ENCODE results near the gene TTC38.
A peak's percentile ranks its signal among the peaks of the same experiment; 100 is the strongest.

Gene TTC38

GRCh38 chr22:46267431-46268279 is at the start of gene TTC38:
TSS of gene TTC38 (plus strand) at chr22:46268008. CDS start at chr22:46268040, 32 bp downstream.
- peak; percentile 83 for DNase-seq (ENCODE audit: low read depth)

GRCh38 chr22:46219636-46220035 is 48.2 kb upstream of the TTC38 start:
- no peak for DNase-seq (ENCODE audit: low read depth)

- no peak for DNase-seq (ENCODE audit: low read depth)
Observed at GRCh38 chr22:46220921-46221320, 46.9 kb upstream of the TTC38 start.

GRCh38 chr22:46224044-46224897 is 43.5 kb upstream of the TTC38 start:
- DNase-seq (ENCODE audit: low read depth): no peak

- no peak for DNase-seq (ENCODE audit: low read depth)
Observed at GRCh38 chr22:46224898-46225290, 42.9 kb upstream of the TTC38 start.

- DNase-seq (ENCODE audit: low read depth): no peak
Observed at GRCh38 chr22:46225631-46226030, 42.2 kb upstream of the TTC38 start.

GRCh38 chr22:46226577-46226976 is 41.2 kb upstream of the TTC38 start:
- no peak for DNase-seq (ENCODE audit: low read depth)

GRCh38 chr22:46229701-46230100 is 38.1 kb upstream of the TTC38 start:
- DNase-seq (ENCODE audit: low read depth): peak; percentile 76

GRCh38 chr22:46230262-46230901 is 37.4 kb upstream of the TTC38 start:
- DNase-seq (ENCODE audit: low read depth): no peak

GRCh38 chr22:46233231-46233630 is 34.6 kb upstream of the TTC38 start:
- peak; percentile 78 for DNase-seq (ENCODE audit: low read depth)

GRCh38 chr22:46234969-46235368 is 32.8 kb upstream of the TTC38 start:
- no peak for DNase-seq (ENCODE audit: low read depth)

- no peak for DNase-seq (ENCODE audit: low read depth)
Observed at GRCh38 chr22:46237453-46238124, 30.2 kb upstream of the TTC38 start.

- no peak for DNase-seq (ENCODE audit: low read depth)
Observed at GRCh38 chr22:46238541-46238940, 29.3 kb upstream of the TTC38 start.

- no peak for DNase-seq (ENCODE audit: low read depth)
Observed at GRCh38 chr22:46239261-46240048, 28.4 kb upstream of the TTC38 start.

- DNase-seq (ENCODE audit: low read depth): no peak
Observed at GRCh38 chr22:46240073-46240472, 27.7 kb upstream of the TTC38 start.

- no peak for DNase-seq (ENCODE audit: low read depth)
Observed at GRCh38 chr22:46240506-46240905, 27.3 kb upstream of the TTC38 start.

GRCh38 chr22:46240907-46241306 is 26.9 kb upstream of the TTC38 start:
- no peak for DNase-seq (ENCODE audit: low read depth)

- no peak for DNase-seq (ENCODE audit: low read depth)
Observed at GRCh38 chr22:46241396-46242007, 26.3 kb upstream of the TTC38 start.

GRCh38 chr22:46242076-46242475 is 25.7 kb upstream of the TTC38 start:
- DNase-seq (ENCODE audit: low read depth): no peak

- DNase-seq (ENCODE audit: low read depth): no peak
Observed at GRCh38 chr22:46244771-46245170, 23.0 kb upstream of the TTC38 start.

GRCh38 chr22:46245511-46245910 is 22.3 kb upstream of the TTC38 start:
- DNase-seq (ENCODE audit: low read depth): no peak

All from fibroblast of gingiva (primary cell).